IgD-negative memory B cell (primary cell): Measurements from ENCODE around the gene CDHR3. TPM values are rescaled to one million over a fixed set of nuclear protein-coding genes. Genes with fewer than 3 reads are reported as not detected.

Experiments used
- H3K27ac Mint-ChIP-seq, 3 donors: one replicate each; pipeline ENCODE4 v1.8.0; 2020 to 2022; ENCODE audit warnings: mild to moderate bottlenecking in 3 of 3, mixed read lengths in 3 of 3, moderate library complexity in 1 of 3
- H3K27me3 Mint-ChIP-seq: one replicate; pipeline ENCODE4 v1.8.0; 2021; ENCODE audit warnings: mixed read lengths
- H3K36me3 Mint-ChIP-seq: one replicate; pipeline ENCODE4 v1.8.0; 2020; ENCODE audit warnings: mild to moderate bottlenecking, mixed read lengths
- H3K4me1 Mint-ChIP-seq, 3 donors: one replicate each; pipeline ENCODE4 v1.8.0; 2020 to 2022; ENCODE audit warnings: mixed read lengths in 3 of 3, mild to moderate bottlenecking in 1 of 3
- H3K4me3 Mint-ChIP-seq, 4 donors: one replicate each; pipeline ENCODE4 v1.8.0; 2020 to 2022; ENCODE audit warnings: mild to moderate bottlenecking in 4 of 4, mixed read lengths in 4 of 4, moderate library complexity in 3 of 4
- H3K9me3 Mint-ChIP-seq, 3 donors: one replicate each; pipeline ENCODE4 v1.8.0; 2020 to 2021; ENCODE audit warnings: mixed read lengths in 3 of 3, mild to moderate bottlenecking in 1 of 3
- polyA plus RNA-seq: library from polyadenylated mRNA; unstranded; fragments of 300-500 nt; fragmentation: Illumina TruSeq; gene quantifications from one replicate; pipeline ENCODE4 v1.2.3, GENCODE V29; 2021

The CDHR3 gene
- polyA plus RNA-seq, 1 donor from 2014 or later: 0.36 TPM

- peaks cover 0 to 4% (median 2%) of the 10 kb centered on the region in 3 donors for H3K9me3 Mint-ChIP-seq
- peaks cover 61 to 66% (median 63%) of the 10 kb centered on the region in 3 donors for H3K4me1 Mint-ChIP-seq
- H3K27me3 Mint-ChIP-seq: peaks cover 2% of the 10 kb centered on the region
- peaks cover 7% of the 10 kb centered on the region for H3K36me3 Mint-ChIP-seq
- H3K4me3 Mint-ChIP-seq: peak overlapping the region in 3 of 4 donors; percentile 85 to 90 (median 89)
- H3K27ac Mint-ChIP-seq: peak overlapping the region; percentile 76 to 99 (median 85)
These were observed 100.0 kb downstream of the CDHR3 start for GRCh38 chr7:106063024-106063423.

- peak overlapping the region in 3 of 4 donors; percentile 39 to 89 (median 85) for H3K4me3 Mint-ChIP-seq
- H3K27me3 Mint-ChIP-seq: peaks cover 2% of the 10 kb centered on the region
- H3K36me3 Mint-ChIP-seq: peaks cover 9% of the 10 kb centered on the region
- H3K27ac Mint-ChIP-seq: peak overlapping the region in 2 of 3 donors; percentile 26 to 76
- H3K9me3 Mint-ChIP-seq: peaks cover 0 to 4% (median 2%) of the 10 kb centered on the region in 3 donors
- peaks cover 60 to 66% (median 62%) of the 10 kb centered on the region in 3 donors for H3K4me1 Mint-ChIP-seq
These were observed 100.6 kb downstream of the CDHR3 start for GRCh38 chr7:106063692-106064091.

DNA sequence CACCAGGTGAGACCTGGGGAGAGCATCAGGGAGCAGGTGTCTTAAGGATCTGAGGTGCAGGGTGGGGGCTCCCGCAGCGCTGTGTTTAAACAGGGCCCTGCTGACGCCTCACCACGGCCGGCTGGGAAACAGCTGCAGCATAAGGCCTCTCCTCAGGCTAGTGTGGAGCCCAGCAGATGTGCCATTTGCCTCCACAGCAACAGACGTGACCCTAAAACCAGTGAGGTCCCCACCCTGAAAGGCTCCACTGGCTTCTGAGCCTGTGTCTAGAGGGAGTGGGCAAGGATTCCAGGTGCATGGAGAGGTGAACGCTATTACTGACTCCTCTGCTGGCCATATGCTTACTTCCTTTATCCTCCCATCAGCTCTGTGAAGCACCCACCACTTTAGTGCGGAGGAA is 101.3 kb downstream of the CDHR3 start:
- Mint-ChIP-seq H3K27ac (peak overlapping the region; percentile 26 to 88 (median 76)), H3K4me3 (peak overlapping the region in 3 of 4 donors; percentile 30 to 82 (median 81)), H3K9me3 (peaks cover 0 to 4% (median 2%) of the 10 kb centered on the region in 3 donors), H3K4me1 (peaks cover 60 to 68% (median 62%) of the 10 kb centered on the region in 3 donors), H3K27me3 (peaks cover 2% of the 10 kb centered on the region), H3K36me3 (peaks cover 9% of the 10 kb centered on the region)

DNA sequence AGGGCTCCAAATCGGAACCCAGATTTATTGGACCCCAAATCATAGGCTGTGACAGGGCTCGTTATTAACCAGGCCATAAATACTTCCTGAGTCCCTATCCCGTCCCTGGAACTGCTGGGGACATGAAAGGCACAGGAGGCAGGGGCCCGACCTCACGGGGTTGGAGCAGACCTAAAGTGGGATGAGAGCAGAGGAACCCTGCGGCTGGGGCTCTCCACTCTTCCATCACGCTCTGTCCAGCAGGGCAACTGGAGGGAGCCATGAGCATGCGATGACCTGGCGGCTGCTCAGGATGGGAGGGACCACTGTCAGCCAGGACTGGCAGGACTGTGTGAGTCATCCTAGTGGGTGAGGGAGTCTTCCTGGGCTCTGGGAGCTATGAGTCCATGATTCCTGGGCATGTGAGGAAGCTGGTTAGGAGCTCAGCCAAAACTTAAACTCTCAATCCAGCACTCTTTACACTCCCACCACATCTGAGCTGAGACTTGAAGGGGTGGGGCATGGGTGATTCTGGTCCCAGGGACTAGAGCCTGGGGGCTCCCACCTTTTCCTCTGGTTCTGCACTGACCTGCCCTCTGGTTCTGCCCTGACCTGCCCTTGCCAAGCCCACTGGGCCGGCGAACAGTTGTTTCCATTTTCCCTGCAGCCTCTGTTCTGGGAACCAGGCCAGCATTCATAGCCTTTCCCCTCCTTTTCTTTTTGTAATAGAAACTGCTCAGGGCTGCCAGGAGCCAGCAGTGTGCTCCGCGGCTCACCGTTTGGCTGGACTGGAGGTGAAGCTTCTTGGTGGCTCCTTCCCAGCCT is 101.9 kb downstream of the CDHR3 start:
- Mint-ChIP-seq H3K27ac (peak overlapping the region in 1 of 3 donors; percentile 76), H3K4me1 (peaks cover 63 to 67% (median 64%) of the 10 kb centered on the region in 3 donors), H3K4me3 (peak overlapping the region in 3 of 4 donors; percentile 30 to 82 (median 81)), H3K9me3 (peaks cover 0 to 4% (median 2%) of the 10 kb centered on the region in 3 donors), H3K27me3 (peaks cover 2% of the 10 kb centered on the region), H3K36me3 (peaks cover 9% of the 10 kb centered on the region)

GRCh38 chr7:106065575-106066500 is 102.8 kb downstream of the CDHR3 start:
- Mint-ChIP-seq H3K36me3 (peaks cover 9% of the 10 kb centered on the region), H3K27ac (no peak overlapping the region), H3K9me3 (peaks cover 0 to 4% (median 2%) of the 10 kb centered on the region in 3 donors), H3K4me3 (peak overlapping the region in 1 of 4 donors; percentile 12), H3K27me3 (peaks cover 2% of the 10 kb centered on the region), H3K4me1 (peaks cover 67 to 70% (median 68%) of the 10 kb centered on the region in 3 donors)

- Mint-ChIP-seq H3K4me1 (peaks cover 65 to 68% (median 66%) of the 10 kb centered on the region in 3 donors), H3K4me3 (peak overlapping the region in 1 of 4 donors; percentile 9), H3K9me3 (no peaks in the 10 kb centered on the region), H3K36me3 (peaks cover 4% of the 10 kb centered on the region), H3K27ac (peak overlapping the region in 2 of 3 donors; percentile 63 to 91), H3K27me3 (no peaks in the 10 kb centered on the region)
These were observed 104.6 kb downstream of the CDHR3 start for GRCh38 chr7:106067678-106068077.

DNA sequence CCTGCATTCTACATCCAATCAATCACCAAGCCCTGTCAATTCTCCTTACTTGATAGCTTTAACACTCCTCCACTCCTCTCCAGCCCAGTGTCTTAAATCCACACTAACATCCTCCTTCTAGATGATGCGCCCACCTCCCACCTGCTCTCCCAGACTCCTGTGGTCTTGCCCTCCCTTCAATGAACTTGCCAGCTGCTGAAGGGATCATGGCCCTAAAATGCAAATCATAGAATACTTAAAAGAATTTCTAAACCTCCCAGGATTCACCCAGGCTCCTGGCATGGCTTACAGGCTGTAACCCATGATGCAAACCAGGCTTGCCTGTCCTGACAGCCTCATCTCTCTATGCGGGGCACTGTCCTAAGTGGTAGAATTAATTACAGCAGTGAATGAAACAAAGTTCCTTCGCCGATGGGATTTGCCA is 105.5 kb downstream of the CDHR3 start:
- H3K27me3 Mint-ChIP-seq: no peaks in the 10 kb centered on the region
- H3K9me3 Mint-ChIP-seq: no peaks in the 10 kb centered on the region
- H3K27ac Mint-ChIP-seq: peak overlapping the region in 1 of 3 donors; percentile 91
- H3K36me3 Mint-ChIP-seq: peaks cover 2% of the 10 kb centered on the region
- H3K4me3 Mint-ChIP-seq: peak overlapping the region in 3 of 4 donors; percentile 61 to 73 (median 64)
- peaks cover 64 to 67% (median 65%) of the 10 kb centered on the region in 3 donors for H3K4me1 Mint-ChIP-seq

DNA sequence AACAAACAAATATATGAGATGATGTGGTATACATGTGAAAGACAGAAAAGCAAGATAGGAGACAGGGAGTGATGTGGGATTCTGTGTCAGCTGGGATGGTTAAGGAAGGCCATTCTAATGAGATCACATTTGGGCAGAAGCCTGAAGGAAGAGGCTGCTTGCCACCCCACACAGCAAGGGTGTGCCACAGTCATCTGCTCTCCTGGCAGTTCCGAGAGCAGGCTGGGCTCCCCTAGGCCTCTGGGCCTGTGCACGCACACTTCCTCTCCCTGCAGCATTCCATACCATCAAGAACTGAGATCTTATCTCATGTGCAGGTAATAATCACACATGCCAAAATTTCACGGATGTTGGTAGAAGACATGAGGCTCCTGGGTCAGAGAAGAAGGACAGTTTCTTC is 105.9 kb downstream of the CDHR3 start:
- Mint-ChIP-seq H3K27ac (peak overlapping the region; percentile 53 to 94 (median 91)), H3K4me3 (peak overlapping the region in 3 of 4 donors; percentile 61 to 73 (median 64)), H3K36me3 (peaks cover 2% of the 10 kb centered on the region), H3K9me3 (no peaks in the 10 kb centered on the region), H3K4me1 (peaks cover 65 to 70% (median 67%) of the 10 kb centered on the region in 3 donors), H3K27me3 (peaks cover under 1% of the 10 kb centered on the region)

DNA sequence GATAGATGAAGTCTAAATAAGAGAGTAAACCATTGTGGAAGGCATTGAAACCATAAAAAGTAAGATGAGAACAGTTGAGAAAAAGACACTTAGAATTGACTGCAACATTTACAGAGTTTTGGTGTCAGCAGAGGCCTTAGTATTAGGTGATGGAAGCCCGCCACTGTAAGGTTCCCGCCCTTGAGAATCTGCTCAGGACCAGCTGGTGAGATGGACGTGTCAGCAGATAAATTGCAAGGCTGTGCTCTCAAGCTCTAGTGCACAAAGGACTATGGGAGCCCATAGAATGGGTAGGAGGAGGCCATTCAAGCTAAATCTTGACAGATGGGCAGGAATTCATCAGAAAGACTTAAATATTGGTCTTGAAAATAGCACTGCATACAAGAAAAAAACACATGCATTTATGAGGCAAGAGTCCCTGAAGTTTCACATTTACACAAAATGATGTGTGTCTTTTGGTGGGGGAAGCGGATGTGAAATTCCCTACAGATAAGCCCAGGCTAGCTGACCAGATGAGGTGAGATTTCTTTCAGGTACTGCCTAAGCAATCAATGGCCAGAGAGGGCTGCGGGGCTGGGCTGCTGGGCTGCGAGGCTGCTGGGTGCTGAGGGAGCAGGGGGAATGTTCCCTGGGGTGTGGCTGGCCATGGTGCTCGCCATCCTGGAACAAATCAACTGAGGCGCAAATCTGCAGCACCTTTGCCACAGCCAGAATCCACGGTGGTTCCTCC is 106.6 kb downstream of the CDHR3 start:
- Mint-ChIP-seq H3K36me3 (peaks cover 2% of the 10 kb centered on the region), H3K27ac (peak overlapping the region; percentile 80 to 94 (median 91)), H3K27me3 (peaks cover 2% of the 10 kb centered on the region), H3K4me1 (peaks cover 66 to 70% (median 67%) of the 10 kb centered on the region in 3 donors), H3K9me3 (no peaks in the 10 kb centered on the region), H3K4me3 (peak overlapping the region in 3 of 4 donors; percentile 64 to 82 (median 75))

DNA sequence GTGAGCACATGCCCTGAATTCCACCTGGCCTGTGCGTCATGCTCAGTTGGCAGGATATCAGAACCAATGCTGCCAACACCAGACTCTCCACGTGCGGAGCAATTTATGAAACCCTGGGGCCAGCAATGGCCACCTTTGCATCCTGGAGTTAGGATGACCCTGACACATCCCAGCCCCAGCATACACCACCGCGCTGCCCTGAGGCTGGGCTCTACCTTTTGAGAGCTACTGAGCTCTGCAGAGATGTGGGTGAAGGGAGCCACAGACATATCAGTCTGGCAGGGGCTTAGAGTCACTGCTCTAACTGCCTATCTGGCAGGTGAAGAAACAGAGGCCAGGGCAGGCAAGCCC is 107.1 kb downstream of the CDHR3 start:
- Mint-ChIP-seq H3K27me3 (peaks cover 2% of the 10 kb centered on the region), H3K9me3 (no peaks in the 10 kb centered on the region), H3K4me1 (peaks cover 68 to 74% (median 69%) of the 10 kb centered on the region in 3 donors), H3K36me3 (peaks cover 2% of the 10 kb centered on the region), H3K27ac (peak overlapping the region; percentile 91 to 99 (median 94)), H3K4me3 (peak overlapping the region in 2 of 4 donors; percentile 74 to 89)

GRCh38 chr7:106070567-106071254 is 107.6 kb downstream of the CDHR3 start:
- Mint-ChIP-seq H3K27ac (peak overlapping the region; percentile 91 to 99 (median 94)), H3K36me3 (peaks cover 2% of the 10 kb centered on the region), H3K4me1 (peaks cover 68 to 74% (median 69%) of the 10 kb centered on the region in 3 donors), H3K9me3 (no peaks in the 10 kb centered on the region), H3K27me3 (peaks cover 2% of the 10 kb centered on the region), H3K4me3 (peak overlapping the region; percentile 70 to 89 (median 78))

- H3K36me3 Mint-ChIP-seq: peaks cover 2% of the 10 kb centered on the region
- H3K9me3 Mint-ChIP-seq: no peaks in the 10 kb centered on the region
- peaks cover 2% of the 10 kb centered on the region for H3K27me3 Mint-ChIP-seq
- H3K27ac Mint-ChIP-seq: peak overlapping the region; percentile 91 to 99 (median 94)
- H3K4me3 Mint-ChIP-seq: peak overlapping the region; percentile 70 to 89 (median 78)
- peaks cover 76 to 82% (median 77%) of the 10 kb centered on the region in 3 donors for H3K4me1 Mint-ChIP-seq
These were observed 108.4 kb downstream of the CDHR3 start for GRCh38 chr7:106071356-106071998.
